Measurements from ENCODE around the gene PTPRU. TPM values are rescaled to one million over a fixed set of nuclear protein-coding genes. Genes with fewer than 3 reads are reported as not detected.

The PTPRU gene
- total RNA-seq, 6 donors from 2014 or later: 44.5 to 87.2 (median 70.1) TPM

DNA sequence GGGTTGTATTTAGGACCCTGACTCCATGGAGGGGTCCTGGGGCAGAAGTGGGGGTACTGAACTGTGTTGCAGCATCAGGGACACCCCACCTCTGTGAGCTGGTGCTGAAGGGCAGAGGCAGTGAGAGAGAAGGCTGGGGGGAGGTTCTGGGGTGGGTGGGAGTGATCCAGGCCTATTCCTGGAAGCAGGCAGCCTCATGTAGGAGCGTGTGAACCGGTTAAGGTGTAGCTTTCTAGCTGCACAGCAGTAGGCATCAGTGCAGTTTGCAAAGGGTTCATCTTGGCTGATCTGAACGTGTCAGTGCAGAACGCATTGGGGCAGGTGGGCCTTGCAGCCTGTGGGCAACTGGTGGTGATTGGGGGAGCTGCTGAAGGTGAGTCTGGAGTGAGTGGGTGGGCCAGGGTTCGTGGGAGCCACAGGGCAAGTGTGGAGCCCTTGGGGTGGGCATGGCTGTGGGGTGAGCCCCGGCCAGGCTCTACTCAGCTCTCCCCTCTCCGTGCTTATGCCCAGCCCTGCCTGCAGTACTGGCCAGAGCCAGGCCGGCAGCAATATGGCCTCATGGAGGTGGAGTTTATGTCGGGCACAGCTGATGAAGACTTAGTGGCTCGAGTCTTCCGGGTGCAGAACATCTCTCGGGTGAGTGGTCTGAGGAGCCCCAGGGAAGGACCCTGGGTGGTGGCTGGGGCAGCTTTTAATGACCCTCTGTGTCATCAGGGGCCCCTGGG lies 86.7 kb downstream of the PTPRU start:
- no peak for ATAC-seq (ENCODE audit: low FRiP score in 2 of 2)

GRCh38 chr1:29323636-29324035 lies 87.3 kb downstream of the PTPRU start:
- no peaks in the 10 kb centered on the region for H3K27me3 ChIP-seq
- H3K4me1 ChIP-seq: no peaks in the 10 kb centered on the region
- TF ChIP-seq, protein P1, sequence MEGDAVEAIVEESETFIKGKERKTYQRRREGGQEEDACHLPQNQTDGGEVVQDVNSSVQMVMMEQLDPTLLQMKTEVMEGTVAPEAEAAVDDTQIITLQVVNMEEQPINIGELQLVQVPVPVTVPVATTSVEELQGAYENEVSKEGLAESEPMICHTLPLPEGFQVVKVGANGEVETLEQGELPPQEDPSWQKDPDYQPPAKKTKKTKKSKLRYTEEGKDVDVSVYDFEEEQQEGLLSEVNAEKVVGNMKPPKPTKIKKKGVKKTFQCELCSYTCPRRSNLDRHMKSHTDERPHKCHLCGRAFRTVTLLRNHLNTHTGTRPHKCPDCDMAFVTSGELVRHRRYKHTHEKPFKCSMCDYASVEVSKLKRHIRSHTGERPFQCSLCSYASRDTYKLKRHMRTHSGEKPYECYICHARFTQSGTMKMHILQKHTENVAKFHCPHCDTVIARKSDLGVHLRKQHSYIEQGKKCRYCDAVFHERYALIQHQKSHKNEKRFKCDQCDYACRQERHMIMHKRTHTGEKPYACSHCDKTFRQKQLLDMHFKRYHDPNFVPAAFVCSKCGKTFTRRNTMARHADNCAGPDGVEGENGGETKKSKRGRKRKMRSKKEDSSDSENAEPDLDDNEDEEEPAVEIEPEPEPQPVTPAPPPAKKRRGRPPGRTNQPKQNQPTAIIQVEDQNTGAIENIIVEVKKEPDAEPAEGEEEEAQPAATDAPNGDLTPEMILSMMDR (IDR thresholded peaks at IDR 0.05): no peak
- TF ChIP-seq POLR2AphosphoS5 (IDR thresholded peaks at IDR 0.05) (no peak), POLR2A (IDR thresholded peaks at IDR 0.05) (no peak), EP300 (IDR thresholded peaks at IDR 0.05) (no peak)
- H3K4me3 ChIP-seq: no peak overlapping the region
- H3K36me3 ChIP-seq: peaks cover 0 to 26% (median 3%) of the 10 kb centered on the region in 4 donors
- no peaks in the 10 kb centered on the region for H3K9me3 ChIP-seq
- no peak overlapping the region for H3K27ac ChIP-seq
- ATAC-seq (ENCODE audit: low FRiP score in 2 of 2) (no peak), DNase-seq (no peak)
- WGBS, 2 donors: 88% methylated on average over 6 of the region's 8 CpGs; no CpG with 5 or more reads in 1 of the 2 donors

More for the DNA sequence above, 86.7 kb downstream of the PTPRU start:
- no peak for TF ChIP-seq POLR2AphosphoS5 (IDR thresholded peaks at IDR 0.05)
- no peak for TF ChIP-seq EP300 (IDR thresholded peaks at IDR 0.05)
- TF ChIP-seq, protein P1 (IDR thresholded peaks at IDR 0.05): no peak
- TF ChIP-seq POLR2A (IDR thresholded peaks at IDR 0.05): no peak
- H3K4me1 ChIP-seq: no peaks in the 10 kb centered on the region
- no peaks in the 10 kb centered on the region for H3K27me3 ChIP-seq
- DNase-seq: no peak
- 78 to 86% methylated on average over 5 to 12 of the region's 12 CpGs for WGBS, 2 donors
- H3K9me3 ChIP-seq: no peaks in the 10 kb centered on the region
- no peak overlapping the region for H3K4me3 ChIP-seq
- peaks cover 0 to 31% (median 4%) of the 10 kb centered on the region in 4 donors for H3K36me3 ChIP-seq
- no peak overlapping the region for H3K27ac ChIP-seq

GRCh38 chr1:29324202-29324601 lies 87.9 kb downstream of the PTPRU start:
- Histone ChIP-seq H3K27me3 (no peaks in the 10 kb centered on the region), H3K4me1 (no peaks in the 10 kb centered on the region), H3K36me3 (peaks cover 0 to 23% (median 3%) of the 10 kb centered on the region in 4 donors), H3K4me3 (no peak overlapping the region), H3K9me3 (no peaks in the 10 kb centered on the region), H3K27ac (no peak overlapping the region)
- WGBS, 2 donors: 83 to 91% methylated on average over 7 to 10 of the region's 10 CpGs
- DNase-seq: peak in 1 of 2 donors; percentile 13
- no peak for ATAC-seq (ENCODE audit: low FRiP score in 2 of 2)
- TF ChIP-seq, protein P1 (IDR thresholded peaks at IDR 0.05): no peak

- Histone ChIP-seq H3K4me3 (no peak overlapping the region), H3K9me3 (no peaks in the 10 kb centered on the region), H3K27me3 (no peaks in the 10 kb centered on the region), H3K4me1 (no peaks in the 10 kb centered on the region), H3K36me3 (peaks cover 0 to 23% (median 3%) of the 10 kb centered on the region in 4 donors), H3K27ac (no peak overlapping the region)
- 53 to 69% methylated on average over 19 of the region's 19 CpGs for WGBS, 2 donors
- peak in 1 of 2 donors; percentile 52 for DNase-seq
- ATAC-seq (ENCODE audit: low FRiP score in 2 of 2): no peak
- TF ChIP-seq, protein P1 (IDR thresholded peaks at IDR 0.05): no peak
- TF ChIP-seq POLR2A (IDR thresholded peaks at IDR 0.05) (no peak), POLR2AphosphoS5 (IDR thresholded peaks at IDR 0.05) (no peak), EP300 (IDR thresholded peaks at IDR 0.05) (no peak)
Observed at GRCh38 chr1:29324771-29325351, 88.5 kb downstream of the PTPRU start.

Measured in upper lobe of left lung (tissue), 6 donors.